Erythroblast (primary cell): ENCODE results near the gene SCN2A.

Source experiments
- GATA1 ChIP-seq: IDR thresholded peaks from 2 replicates; pipeline ENCODE4 v1.6.1; 2011; ENCODE audit warnings: low read depth, mild to moderate bottlenecking, control low read depth, low read length, moderate library complexity
- POLR2A ChIP-seq: IDR thresholded peaks from 2 replicates; pipeline ENCODE4 v1.6.1; 2011; ENCODE audit warnings: mild to moderate bottlenecking, low read length

DNA sequence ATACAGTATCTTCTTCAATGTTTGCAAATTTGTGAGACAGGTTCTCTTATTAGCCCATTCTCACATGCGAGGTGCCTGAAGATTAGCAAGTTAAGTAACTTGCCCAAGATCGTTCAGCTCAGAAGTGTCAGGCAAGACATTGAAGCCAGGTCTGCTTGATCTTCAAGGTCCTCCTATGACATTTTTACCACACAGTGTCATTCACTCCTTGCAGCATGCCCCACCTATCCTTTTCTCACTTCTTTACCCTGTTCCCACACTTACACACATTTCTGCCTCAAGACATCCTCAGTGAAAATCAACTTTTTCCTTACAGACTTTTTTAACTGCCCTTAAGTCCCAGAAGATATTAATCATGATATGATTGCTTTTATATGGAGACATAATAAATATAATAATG, 73.8 kb downstream of the SCN2A start:
- TF ChIP-seq POLR2A: no peak
- no peak for TF ChIP-seq GATA1
